Endothelial cell (in vitro differentiated cells): ENCODE data around the gene VIL1. TPM values are rescaled to one million over a fixed set of nuclear protein-coding genes. Genes with fewer than 3 reads are reported as not detected.
A peak's percentile ranks its signal among the peaks of the same experiment; 100 is the strongest.

Experiments
- DNase-seq: peaks from one replicate; pipeline ENCODE4 v3.0.0; 2021; ENCODE audit warnings: low spot score
- H3K27ac Mint-ChIP-seq: one replicate; pipeline ENCODE4 v1.8.0; 2021; ENCODE audit warnings: mixed read lengths, inconsistent platforms; ENCODE audit not compliant: unreplicated experiment
- H3K27me3 Mint-ChIP-seq: one replicate; pipeline ENCODE4 v1.8.0; 2021; ENCODE audit warnings: mild to moderate bottlenecking, moderate library complexity, mixed read lengths, inconsistent platforms; ENCODE audit not compliant: unreplicated experiment
- H3K36me3 Mint-ChIP-seq: one replicate; pipeline ENCODE4 v1.8.0; 2021; ENCODE audit warnings: mild to moderate bottlenecking, low read depth, mixed read lengths, inconsistent platforms; ENCODE audit not compliant: unreplicated experiment
- H3K4me1 Mint-ChIP-seq: one replicate; pipeline ENCODE4 v1.8.0; 2021; ENCODE audit warnings: mild to moderate bottlenecking, mixed read lengths, inconsistent platforms; ENCODE audit not compliant: unreplicated experiment
- H3K4me3 Mint-ChIP-seq: one replicate; pipeline ENCODE4 v1.8.0; 2021; ENCODE audit warnings: mild to moderate bottlenecking, mixed read lengths, inconsistent platforms; ENCODE audit not compliant: unreplicated experiment
- H3K9me3 Mint-ChIP-seq: one replicate; pipeline ENCODE4 v1.8.0; 2021; ENCODE audit warnings: mixed read lengths, inconsistent platforms; ENCODE audit not compliant: unreplicated experiment
- CTCF ChIP-seq: fragments of 200-600 bp; sonication (generic); IDR thresholded peaks from one replicate; pipeline ENCODE4 v1.5.0; 2021; ENCODE audit warnings: antibody characterized with exemption; ENCODE audit not compliant: unreplicated experiment
- total RNA-seq: library from RNA; stranded (reverse); fragmentation: NEBNext Ultra II Directional; extraction: Animal tissue kit (Norgen Biotek cat#: 25700); gene quantifications from one replicate; pipeline ENCODE4 v1.2.1, GENCODE V29; 2021; ENCODE audit not compliant: unreplicated experiment

VIL1 gene
- total RNA-seq, 1 donor from 2014 or later: 0.44 TPM

GRCh38 chr2:218395090-218395444, 23.9 kb upstream of the VIL1 start:
- Mint-ChIP-seq H3K4me1 (peaks cover 18% of the 10 kb centered on the region), H3K4me3 (no peak overlapping the region), H3K36me3 (no peaks in the 10 kb centered on the region), H3K9me3 (no peaks in the 10 kb centered on the region), H3K27ac (no peak overlapping the region), H3K27me3 (peaks cover 10% of the 10 kb centered on the region)
- TF ChIP-seq CTCF: no peak
- no peak for DNase-seq

GRCh38 chr2:218395456-218395825, 23.5 kb upstream of the VIL1 start:
- DNase-seq: no peak

GRCh38 chr2:218395826-218396687, 22.9 kb upstream of the VIL1 start:
- H3K27ac Mint-ChIP-seq: peak overlapping the region; percentile 98
- peaks cover 10% of the 10 kb centered on the region for H3K27me3 Mint-ChIP-seq
- H3K9me3 Mint-ChIP-seq: no peaks in the 10 kb centered on the region
- no peaks in the 10 kb centered on the region for H3K36me3 Mint-ChIP-seq
- peak; percentile 95 for TF ChIP-seq CTCF
- H3K4me3 Mint-ChIP-seq: peak overlapping the region; percentile 91
- H3K4me1 Mint-ChIP-seq: peaks cover 18% of the 10 kb centered on the region
- DNase-seq: peak; percentile 96

More at GRCh38 chr2:218395456-218395825, 23.5 kb upstream of the VIL1 start:
- no peaks in the 10 kb centered on the region for H3K9me3 Mint-ChIP-seq
- H3K36me3 Mint-ChIP-seq: no peaks in the 10 kb centered on the region
- peaks cover 10% of the 10 kb centered on the region for H3K27me3 Mint-ChIP-seq
- H3K4me1 Mint-ChIP-seq: peaks cover 18% of the 10 kb centered on the region
- H3K4me3 Mint-ChIP-seq: peak overlapping the region; percentile 86
- TF ChIP-seq CTCF: no peak
- H3K27ac Mint-ChIP-seq: peak overlapping the region; percentile 57

GRCh38 chr2:218396688-218397462, 22.0 kb upstream of the VIL1 start:
- no peak for TF ChIP-seq CTCF
- Mint-ChIP-seq H3K4me1 (peaks cover 18% of the 10 kb centered on the region), H3K9me3 (no peaks in the 10 kb centered on the region), H3K4me3 (peak overlapping the region; percentile 91), H3K27me3 (peaks cover 10% of the 10 kb centered on the region), H3K27ac (peak overlapping the region; percentile 98), H3K36me3 (no peaks in the 10 kb centered on the region)
- DNase-seq: peak; percentile 43

- no peaks in the 10 kb centered on the region for H3K36me3 Mint-ChIP-seq
- TF ChIP-seq CTCF: no peak
- H3K27ac Mint-ChIP-seq: peak overlapping the region; percentile 75
- no peak for DNase-seq
- H3K9me3 Mint-ChIP-seq: no peaks in the 10 kb centered on the region
- H3K4me3 Mint-ChIP-seq: peak overlapping the region; percentile 79
- H3K4me1 Mint-ChIP-seq: peaks cover 18% of the 10 kb centered on the region
- peaks cover 10% of the 10 kb centered on the region for H3K27me3 Mint-ChIP-seq
Measured at GRCh38 chr2:218397463-218397819, 21.5 kb upstream of the VIL1 start.
